HG03521 (cell line): ENCODE data around the gene PITPNC1.
"Not testable (repeated sequence)": the region's sequence is repeated elsewhere in the genome, so short reads cannot be mapped to it uniquely, and the experiment has no call there.

Experiments used
- ATAC-seq: cut with Tn5 transposase; IDR thresholded peaks from one replicate; pipeline ENCODE4 v1.9.1; 2021; ENCODE audit warnings: mild to moderate bottlenecking, moderate library complexity; ENCODE audit not compliant: unreplicated experiment

Gene PITPNC1

GRCh38 chr17:67666028-67666427 is 288.9 kb downstream of the PITPNC1 start:
- ATAC-seq, result no peak

- ATAC-seq, result no peak
Measured at GRCh38 chr17:67666710-67667109, 289.6 kb downstream of the PITPNC1 start.

GRCh38 chr17:67671493-67671892 is 294.4 kb downstream of the PITPNC1 start:
- no peak for ATAC-seq

GRCh38 chr17:67672592-67673335 is 295.7 kb downstream of the PITPNC1 start:
- ATAC-seq, result no peak

- no peak for ATAC-seq
Measured at GRCh38 chr17:67675481-67675880, 298.4 kb downstream of the PITPNC1 start.

- no peak for ATAC-seq
Measured at GRCh38 chr17:67676305-67676704, 299.2 kb downstream of the PITPNC1 start.

- ATAC-seq, result no peak
Measured at GRCh38 chr17:67678414-67678813, 301.3 kb downstream of the PITPNC1 start.

GRCh38 chr17:67679225-67679624 is 302.1 kb downstream of the PITPNC1 start:
- ATAC-seq, result no peak

GRCh38 chr17:67679721-67680120 is 302.6 kb downstream of the PITPNC1 start:
- no peak for ATAC-seq

GRCh38 chr17:67680445-67681224 is 303.6 kb downstream of the PITPNC1 start:
- no peak for ATAC-seq

- ATAC-seq, result no peak
Measured at GRCh38 chr17:67682196-67682595, 305.1 kb downstream of the PITPNC1 start.

- no peak for ATAC-seq
Measured at GRCh38 chr17:67685351-67685750, 308.3 kb downstream of the PITPNC1 start.

GRCh38 chr17:67686241-67686640 is 309.2 kb downstream of the PITPNC1 start:
- no peak for ATAC-seq

GRCh38 chr17:67687511-67687910 is 310.4 kb downstream of the PITPNC1 start:
- no peak for ATAC-seq

- no peak for ATAC-seq
Measured at GRCh38 chr17:67689534-67690177, 312.6 kb downstream of the PITPNC1 start.

GRCh38 chr17:67693811-67694210 is 316.7 kb downstream of the PITPNC1 start:
- no peak for ATAC-seq

- no peak for ATAC-seq
Measured at GRCh38 chr17:67696347-67696746, 319.3 kb downstream of the PITPNC1 start.

- ATAC-seq, result no peak
Measured at GRCh38 chr17:67696853-67697498, 319.9 kb downstream of the PITPNC1 start.

- no peak for ATAC-seq
Measured at GRCh38 chr17:67700037-67700724, 323.1 kb downstream of the PITPNC1 start.

- ATAC-seq, result no peak
Measured at GRCh38 chr17:67700725-67701119, 323.6 kb downstream of the PITPNC1 start.

GRCh38 chr17:67702861-67703260 is 325.8 kb downstream of the PITPNC1 start:
- not testable (repeated sequence) for ATAC-seq
